Activated CD4-positive, alpha-beta T cell treated with anti-CD3 and anti-CD28 coated beads, Interleukin-2, Interleukin-6, amounts not matched to agents 100 ng/mL and 50 ng/mL, durations not matched to agents 16 hours and 8 hours (primary cell): ENCODE results near the gene POLR3B.
"Not testable (repeated sequence)": the region's sequence is repeated elsewhere in the genome, so short reads cannot be mapped to it uniquely, and the experiment has no call there.

ENCODE experiments used
- DNase-seq: peaks from one replicate; pipeline ENCODE4 v3.0.0-alpha.2; 2020

Gene POLR3B

GRCh38 chr12:106417926-106418910, 60.7 kb downstream of the POLR3B start:
- no peak for DNase-seq

DNA sequence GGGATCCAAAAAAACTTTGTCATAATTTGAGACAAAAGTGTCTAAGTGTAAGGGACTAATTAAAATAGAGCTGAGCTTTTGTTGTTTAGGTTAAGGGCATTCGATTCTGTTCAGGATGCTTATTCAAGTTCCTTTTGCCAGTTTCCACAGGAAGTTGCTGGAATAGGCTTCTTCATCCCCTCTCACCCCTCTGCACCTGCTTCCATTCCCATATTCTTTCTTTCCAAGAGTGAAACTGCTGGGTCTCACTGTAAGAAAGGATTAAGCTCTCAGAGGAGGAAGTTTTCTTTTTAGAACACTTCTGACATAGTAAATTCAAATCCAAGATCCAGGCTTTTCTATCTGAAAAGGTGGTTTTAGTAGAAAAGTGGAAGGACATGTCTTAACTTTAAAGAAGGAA, 61.4 kb downstream of the POLR3B start:
- DNase-seq, result no peak

GRCh38 chr12:106423291-106423690, 65.7 kb downstream of the POLR3B start:
- no peak for DNase-seq

- no peak for DNase-seq
Observed at GRCh38 chr12:106425061-106425702, 67.6 kb downstream of the POLR3B start.

DNA sequence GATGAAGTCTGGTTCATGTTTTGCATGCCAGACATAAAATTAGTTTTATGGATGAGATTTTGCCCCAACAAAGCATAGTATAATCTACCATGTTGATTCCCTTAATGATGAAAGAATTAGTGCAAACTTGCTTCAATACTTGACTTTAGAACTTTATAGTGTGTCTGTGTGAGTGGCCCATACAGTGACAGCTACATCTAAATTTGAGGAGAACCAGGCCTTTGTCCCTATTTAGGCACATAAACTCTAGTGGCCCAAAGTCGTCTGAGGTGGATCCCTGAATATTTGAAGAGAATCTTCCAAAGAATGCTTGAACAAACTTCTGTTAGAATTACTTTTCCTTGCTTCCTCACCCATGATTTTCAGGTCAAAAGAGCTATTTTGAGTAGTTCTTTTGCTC, 70.4 kb downstream of the POLR3B start:
- no peak for DNase-seq

DNA sequence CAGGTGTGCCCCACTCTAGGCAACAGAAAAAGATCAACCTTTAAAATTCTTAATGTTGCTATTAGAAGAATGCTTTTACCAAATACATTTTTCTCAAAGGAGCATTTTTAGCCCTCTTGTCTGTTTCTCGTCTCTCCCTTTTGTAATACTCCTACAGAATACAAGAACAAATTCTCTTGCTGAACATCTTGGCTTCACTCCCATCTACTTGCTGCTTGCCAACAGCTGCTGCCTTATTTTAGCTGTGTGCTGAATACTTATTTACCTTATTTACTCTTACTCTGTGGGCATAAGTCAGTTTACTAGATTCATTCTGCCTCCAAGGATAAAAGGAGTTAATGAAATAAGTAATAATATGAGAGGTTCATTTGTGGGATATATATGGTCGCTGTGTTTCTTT, 70.8 kb downstream of the POLR3B start:
- DNase-seq, result no peak

DNA sequence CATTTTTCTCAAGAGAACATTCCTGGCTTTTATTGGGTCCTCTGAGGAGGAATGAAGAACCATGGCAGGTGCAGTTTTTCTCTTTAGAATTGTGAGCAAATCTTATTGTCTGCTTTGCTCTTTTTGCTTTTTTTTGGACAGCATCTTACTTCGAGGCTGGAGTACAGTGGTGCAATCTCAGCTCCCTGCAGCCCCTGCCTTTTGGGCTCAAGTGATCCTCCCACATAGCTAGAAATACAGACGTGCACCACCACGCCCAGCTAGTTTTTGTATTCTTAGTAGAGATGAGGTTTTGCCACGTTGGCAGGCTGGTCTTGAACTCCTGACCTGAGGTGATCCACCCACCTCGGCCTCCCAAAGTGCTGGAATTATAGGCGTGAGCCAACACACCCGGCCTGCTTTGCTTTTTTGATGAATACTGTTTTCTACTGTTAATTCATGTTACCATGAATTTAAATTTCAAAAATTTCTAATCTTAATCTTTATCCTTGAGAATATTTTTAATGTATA, 71.5 kb downstream of the POLR3B start:
- no peak for DNase-seq

DNA sequence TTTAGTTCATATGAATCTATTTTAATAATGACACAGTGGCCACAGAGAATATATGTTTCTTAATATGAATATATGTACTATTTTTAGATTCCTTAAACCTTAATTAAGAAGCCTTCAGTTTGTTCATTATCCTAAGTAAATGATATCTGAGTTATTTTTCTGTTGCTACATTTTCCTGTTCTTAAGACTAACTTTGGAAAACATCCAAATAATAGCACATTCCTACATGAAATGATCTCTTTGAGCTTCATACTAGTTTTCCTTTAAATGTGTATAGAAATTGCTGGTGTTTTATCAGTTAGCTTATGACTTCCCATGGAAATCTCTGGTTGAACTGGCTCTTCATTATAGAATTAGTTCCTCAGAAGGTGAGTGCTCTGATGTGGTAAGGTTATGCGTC, 72.1 kb downstream of the POLR3B start:
- DNase-seq, result no peak

- DNase-seq, result no peak
Observed at GRCh38 chr12:106431839-106432411, 74.4 kb downstream of the POLR3B start.

- no peak for DNase-seq
Observed at GRCh38 chr12:106433055-106433454, 75.5 kb downstream of the POLR3B start.

GRCh38 chr12:106434526-106434925, 77.0 kb downstream of the POLR3B start:
- no peak for DNase-seq

DNA sequence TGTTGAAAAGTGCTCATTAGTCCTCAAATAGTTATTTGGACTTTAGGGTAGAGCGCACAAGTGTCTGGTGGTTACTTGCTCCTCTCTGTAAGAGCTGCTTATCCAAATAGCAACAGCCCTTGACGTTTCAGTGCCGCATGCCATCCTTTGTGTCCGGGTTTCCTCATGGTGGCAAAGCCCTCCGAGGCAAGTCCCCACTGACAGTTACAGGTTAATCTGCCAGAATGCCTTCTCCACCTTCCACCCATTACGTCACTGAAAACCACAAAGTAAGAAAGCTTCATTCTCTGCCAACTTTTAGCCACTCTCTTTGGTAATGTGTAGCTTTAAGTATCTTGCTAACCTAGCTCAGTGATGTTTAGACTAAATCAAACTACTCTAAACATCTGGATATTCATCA, 78.6 kb downstream of the POLR3B start:
- no peak for DNase-seq

GRCh38 chr12:106442575-106442974, 85.0 kb downstream of the POLR3B start:
- no peak for DNase-seq

GRCh38 chr12:106445053-106445452, 87.5 kb downstream of the POLR3B start:
- no peak for DNase-seq

DNA sequence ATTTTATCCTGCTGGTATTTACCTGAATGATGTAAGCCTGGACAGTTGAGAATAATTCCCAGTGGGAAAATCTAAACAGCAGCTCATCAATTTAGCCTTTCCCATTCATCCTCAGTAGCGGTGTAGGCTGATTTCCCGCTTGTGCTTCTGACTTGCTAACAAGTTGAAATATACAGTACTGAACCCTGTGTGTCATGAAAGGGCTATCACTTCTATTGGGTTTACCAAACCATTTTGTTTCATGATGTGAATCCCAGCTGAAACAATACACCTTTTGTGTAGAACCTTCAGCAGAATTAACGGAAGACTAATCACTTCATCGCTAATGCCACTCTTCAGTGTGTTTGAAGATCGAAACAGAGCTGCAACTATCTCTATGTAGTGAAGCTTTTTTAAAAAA, 88.4 kb downstream of the POLR3B start:
- no peak for DNase-seq

DNA sequence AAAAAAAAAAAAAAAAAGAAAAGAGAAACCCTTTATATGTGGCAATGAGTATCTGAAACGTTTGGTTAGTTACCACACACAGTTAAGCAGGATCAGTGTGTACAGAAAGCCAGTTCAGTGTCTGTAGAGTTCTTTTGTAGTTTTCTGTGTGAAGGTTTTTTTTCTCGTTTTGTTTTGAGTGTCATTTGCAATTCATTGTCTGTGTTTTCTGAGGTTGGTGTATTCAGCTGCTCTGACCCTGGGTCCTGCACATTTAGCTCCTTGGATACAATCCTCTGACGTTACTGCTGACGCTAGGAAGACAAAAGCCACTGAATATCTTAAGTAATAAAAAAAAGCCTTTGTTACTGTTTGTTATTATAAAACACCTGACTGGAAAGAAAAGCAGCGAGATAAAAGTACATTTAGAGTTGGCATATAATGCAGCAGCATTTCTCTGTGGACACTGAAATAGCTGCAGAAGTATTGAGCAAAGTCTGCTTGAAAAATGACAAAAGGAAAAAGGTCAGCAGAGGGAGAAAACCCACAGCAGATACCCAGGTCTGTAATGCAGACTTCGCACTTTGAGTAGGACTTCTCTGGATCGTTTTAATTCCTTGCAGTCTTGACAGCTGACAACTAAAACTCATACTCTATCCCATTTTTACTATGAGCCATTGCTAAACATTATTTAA, 89.0 kb downstream of the POLR3B start:
- DNase-seq, result no peak

DNA sequence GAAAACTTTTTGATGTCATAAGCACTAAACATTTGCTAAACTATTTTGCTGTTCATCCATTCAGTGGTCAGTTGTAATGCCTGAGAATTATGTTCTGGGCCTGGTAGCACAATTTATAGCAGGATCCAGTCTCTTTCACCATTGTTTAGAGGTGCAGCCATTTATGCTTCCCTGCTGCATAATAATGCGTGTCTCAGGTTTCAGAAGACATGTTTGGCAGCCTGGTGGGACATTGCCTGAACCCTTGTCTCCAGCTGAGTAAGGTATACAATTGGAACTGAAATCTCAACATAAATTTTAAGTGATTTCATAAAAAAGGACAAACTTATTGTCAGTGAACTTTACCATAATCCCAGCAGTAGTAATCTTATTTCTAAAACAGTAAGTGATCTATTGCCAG, 94.8 kb downstream of the POLR3B start:
- DNase-seq, result no peak

DNA sequence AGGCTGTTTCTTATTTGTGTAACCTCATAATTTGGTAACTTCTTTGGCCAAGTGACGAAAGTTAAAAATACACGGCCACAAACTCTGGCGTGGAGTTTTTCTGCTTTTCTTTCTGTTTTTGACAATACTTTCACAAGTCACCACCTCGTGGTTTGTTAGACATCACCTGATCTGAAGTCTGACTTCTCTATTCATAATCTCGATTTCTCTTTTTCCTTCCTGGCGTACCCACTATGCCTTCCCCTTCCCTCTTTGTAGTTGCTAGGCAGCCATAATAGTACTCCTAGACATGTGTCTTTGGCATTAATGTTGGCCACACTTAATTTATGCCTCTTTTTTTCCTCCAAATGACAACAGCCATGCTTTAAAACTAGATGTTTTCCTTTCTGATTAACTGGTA, 97.6 kb downstream of the POLR3B start:
- DNase-seq, result no peak

DNA sequence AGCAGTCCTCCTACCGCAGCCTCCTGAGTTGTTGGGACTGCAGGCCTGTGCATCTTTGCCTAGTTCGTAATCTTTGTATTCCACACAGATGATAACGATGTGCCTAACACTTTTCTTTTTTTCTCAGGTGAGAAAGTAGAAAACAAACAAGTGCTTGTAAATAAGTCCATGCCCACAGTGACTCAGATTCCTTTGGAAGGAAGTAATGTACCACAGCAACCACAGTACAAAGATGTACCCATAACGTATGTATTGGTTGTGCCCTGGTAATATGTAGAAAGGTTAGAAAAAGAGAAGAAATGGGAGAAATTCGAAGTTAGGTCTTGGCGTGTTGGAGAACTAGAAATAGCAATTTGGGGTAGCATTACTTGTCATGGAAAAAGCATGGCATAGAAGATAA, 101.6 kb downstream of the POLR3B start:
- DNase-seq, result no peak

- DNase-seq, result no peak
Observed at GRCh38 chr12:106459534-106459933, 102.0 kb downstream of the POLR3B start.

DNA sequence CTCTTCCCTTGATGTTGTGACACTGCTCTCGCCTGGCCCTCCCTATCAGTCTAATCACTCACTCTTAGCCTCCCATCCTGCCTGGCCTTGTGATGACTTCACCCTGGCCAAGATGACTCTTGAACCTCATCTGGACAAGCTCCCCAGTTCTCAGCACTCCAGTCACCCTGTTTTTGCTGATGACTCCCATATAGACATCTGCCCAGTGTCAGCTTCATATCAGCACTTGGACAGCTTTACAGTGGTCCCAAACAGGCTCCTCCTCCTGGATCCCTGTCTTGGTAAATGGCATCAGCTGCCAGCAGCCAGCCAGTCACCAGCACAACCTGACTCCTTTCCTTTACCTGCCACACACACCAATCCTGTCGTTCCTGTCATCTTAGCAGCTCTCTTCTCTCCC, 104.2 kb downstream of the POLR3B start:
- no peak for DNase-seq

DNA sequence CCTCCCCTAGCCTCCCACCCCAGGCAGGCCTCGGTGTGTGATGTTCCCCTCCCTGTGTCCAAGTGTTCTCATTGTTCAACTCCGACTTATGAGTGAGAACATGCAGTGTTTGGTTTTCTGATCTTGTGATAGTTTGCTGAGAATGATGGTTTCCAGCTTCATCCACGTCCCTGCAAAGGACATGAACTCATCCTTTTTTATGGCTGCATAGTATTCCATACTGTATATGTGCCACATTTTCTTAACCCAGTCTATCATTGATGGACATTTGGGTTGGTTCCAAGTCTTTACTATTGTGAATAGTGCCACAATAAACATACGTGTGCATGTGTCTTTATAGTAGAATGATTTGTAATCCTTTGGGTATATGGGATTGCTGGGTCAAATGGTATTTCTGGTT, 108.1 kb downstream of the POLR3B start:
- not testable (repeated sequence) for DNase-seq

DNA sequence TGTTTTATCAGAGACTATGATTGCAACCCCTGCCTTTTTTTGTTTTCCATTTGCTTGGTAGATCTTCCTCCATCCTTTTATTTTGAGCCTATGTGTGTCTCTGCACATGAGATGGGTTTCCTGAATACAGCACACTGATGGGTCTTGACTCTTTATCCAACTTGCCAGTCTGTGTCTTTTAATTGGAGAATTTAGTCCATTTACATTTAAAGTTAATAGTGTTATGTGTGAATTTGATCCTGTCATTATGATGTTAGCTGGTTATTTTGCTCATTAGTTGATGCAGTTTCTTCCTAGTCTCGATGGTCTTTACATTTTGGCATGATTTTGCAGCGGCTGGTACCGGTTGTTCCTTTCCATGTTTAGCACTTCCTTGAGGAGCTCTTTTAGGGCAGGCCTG, 118.1 kb downstream of the POLR3B start:
- not testable (repeated sequence) for DNase-seq
